GM18868 (cell line): ENCODE results near the gene SOX5.
"Not testable (repeated sequence)": the region's sequence is repeated elsewhere in the genome, so short reads cannot be mapped to it uniquely, and the experiment has no call there.

Experiments used
- ATAC-seq: cut with Tn5 transposase; IDR thresholded peaks from one replicate; pipeline ENCODE4 v1.9.1; 2021; ENCODE audit warnings: mild to moderate bottlenecking, moderate library complexity; ENCODE audit not compliant: unreplicated experiment

SOX5 gene

GRCh38 chr12:23851602-23852001 lies 97.9 kb downstream of the SOX5 start:
- ATAC-seq = no peak

- ATAC-seq = no peak
Observed at GRCh38 chr12:23847857-23848256, 101.6 kb downstream of the SOX5 start.

DNA sequence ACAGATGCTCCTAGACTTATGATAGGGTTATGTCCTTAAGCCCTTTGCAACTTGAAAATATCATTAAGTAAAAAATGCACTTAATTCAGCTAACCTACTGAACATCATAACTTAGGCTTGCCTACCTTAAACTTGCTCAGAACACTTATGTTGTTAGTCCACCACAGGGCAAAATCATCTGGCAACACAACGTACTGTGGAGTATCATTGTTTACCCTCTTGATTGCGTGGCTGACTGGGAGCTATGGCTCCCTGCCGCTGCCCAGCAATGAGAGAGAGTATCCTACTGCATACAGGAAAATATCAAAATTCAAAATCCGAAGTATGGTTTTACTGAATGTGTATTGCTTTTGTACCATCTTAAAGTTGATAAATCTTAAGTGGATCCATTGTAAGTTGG lies 105.5 kb downstream of the SOX5 start:
- no peak for ATAC-seq

GRCh38 chr12:23834076-23834475 lies 115.4 kb downstream of the SOX5 start:
- no peak for ATAC-seq

DNA sequence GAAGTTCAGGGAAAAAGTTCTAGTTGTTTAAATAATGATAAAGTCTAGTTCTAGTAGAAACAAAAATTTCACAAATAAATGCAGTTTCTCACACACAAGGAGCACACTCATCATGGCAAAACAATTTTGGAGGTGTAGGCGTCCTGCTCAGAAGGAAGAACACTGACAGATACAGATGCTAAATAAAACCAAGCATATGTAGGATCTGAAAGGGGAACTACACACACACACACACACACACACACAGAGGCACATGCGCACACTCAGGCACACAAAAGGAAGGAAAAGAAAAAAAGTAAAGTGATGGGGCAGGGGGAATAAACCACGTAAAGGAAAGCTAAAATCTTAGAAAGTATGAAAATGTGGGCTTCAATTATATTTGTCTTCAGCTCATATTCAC lies 117.7 kb downstream of the SOX5 start:
- ATAC-seq = no peak

GRCh38 chr12:23830210-23830609 lies 119.3 kb downstream of the SOX5 start:
- no peak for ATAC-seq

DNA sequence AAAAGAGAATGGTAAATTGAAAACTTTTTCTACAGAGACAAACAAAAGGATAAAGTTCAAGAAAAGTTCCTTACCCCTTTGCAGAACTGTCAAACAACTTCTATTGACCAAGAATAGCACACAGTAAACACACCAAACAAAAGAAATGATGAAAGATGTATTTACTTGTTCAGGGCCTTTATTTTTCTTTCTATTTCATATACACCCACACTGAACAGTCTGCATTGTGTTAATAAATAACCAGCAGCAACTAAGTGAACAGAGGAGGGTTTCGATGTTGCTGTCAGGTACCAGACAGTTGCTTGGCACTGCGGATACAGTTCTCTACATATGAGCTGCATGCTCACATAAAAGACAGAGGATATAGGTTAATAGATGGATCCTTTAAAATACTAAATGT lies 122.1 kb downstream of the SOX5 start:
- ATAC-seq = no peak

DNA sequence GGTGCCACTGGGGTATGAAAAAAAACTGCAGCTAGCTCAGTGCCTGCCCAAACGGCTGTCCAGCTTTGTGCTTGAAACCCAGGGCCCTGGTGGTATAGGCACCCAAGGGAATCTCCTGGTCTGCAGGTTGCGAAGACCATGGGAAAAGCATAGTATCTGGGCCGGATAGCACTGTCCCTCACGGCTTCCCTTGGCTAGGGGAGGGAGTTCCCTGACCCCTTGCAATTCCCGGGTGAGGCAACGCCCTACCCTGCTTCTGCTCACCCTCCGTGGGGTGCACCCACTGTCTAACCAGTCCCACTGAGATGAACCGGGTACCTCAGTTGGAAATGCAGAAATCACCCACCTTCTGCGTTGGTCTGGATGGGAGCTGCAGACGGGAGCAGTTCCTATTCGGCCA lies 124.3 kb downstream of the SOX5 start:
- ATAC-seq = not testable (repeated sequence)

GRCh38 chr12:23824358-23824757 lies 125.1 kb downstream of the SOX5 start:
- ATAC-seq = no peak

DNA sequence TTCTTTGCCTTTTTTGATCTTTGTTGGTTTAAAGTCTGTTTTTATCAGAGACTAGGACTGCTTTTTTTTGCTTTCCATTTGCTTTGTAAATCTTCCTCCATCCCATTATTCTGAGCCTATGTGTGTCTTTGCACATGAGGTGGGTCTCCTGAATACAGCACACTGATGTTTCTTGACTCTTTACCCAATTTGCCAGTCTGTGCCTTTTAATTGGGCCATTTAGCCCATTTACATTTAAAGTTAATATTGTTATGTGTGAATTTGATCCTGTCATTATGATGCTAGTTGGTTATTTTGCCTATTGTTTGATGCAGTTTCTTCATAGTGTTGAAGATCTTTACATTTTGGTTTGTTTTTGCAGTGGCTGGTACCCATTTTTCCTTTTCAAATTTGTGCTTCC lies 126.6 kb downstream of the SOX5 start:
- ATAC-seq = not testable (repeated sequence)

- ATAC-seq = no peak
Observed at GRCh38 chr12:23817345-23817744, 132.1 kb downstream of the SOX5 start.

- ATAC-seq = no peak
Observed at GRCh38 chr12:23816394-23816851, 133.0 kb downstream of the SOX5 start.

- no peak for ATAC-seq
Observed at GRCh38 chr12:23815810-23816209, 133.7 kb downstream of the SOX5 start.

GRCh38 chr12:23813206-23813605 lies 136.3 kb downstream of the SOX5 start:
- ATAC-seq = no peak

DNA sequence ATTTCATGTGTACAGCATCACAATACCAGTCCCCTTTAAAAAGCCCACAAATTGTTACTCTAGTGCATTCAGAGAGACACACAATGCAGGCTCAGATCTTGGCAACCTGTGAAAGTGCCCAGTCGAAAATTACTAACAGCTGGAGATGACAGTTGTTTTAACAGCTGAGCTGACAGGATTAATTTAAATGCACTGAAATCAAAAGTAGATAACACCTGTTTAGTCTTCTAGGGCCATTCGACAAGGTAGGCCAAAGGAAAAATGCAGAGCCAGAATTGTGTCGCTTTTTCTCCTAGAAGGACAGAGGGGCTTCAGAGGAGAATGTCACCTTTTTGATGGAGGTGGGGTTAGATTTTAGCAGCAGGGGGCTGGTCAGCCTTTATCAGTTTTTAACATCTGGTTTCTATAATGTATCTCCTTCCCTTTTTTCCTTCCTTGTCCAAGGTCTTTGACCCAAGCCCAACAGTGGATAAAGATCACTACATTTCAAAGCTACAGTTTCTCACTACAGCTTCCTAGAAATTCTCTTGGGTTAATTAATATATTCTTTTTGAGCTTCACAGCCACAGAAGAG lies 139.1 kb downstream of the SOX5 start:
- ATAC-seq = no peak

GRCh38 chr12:23803540-23803939 lies 145.9 kb downstream of the SOX5 start:
- ATAC-seq = no peak

DNA sequence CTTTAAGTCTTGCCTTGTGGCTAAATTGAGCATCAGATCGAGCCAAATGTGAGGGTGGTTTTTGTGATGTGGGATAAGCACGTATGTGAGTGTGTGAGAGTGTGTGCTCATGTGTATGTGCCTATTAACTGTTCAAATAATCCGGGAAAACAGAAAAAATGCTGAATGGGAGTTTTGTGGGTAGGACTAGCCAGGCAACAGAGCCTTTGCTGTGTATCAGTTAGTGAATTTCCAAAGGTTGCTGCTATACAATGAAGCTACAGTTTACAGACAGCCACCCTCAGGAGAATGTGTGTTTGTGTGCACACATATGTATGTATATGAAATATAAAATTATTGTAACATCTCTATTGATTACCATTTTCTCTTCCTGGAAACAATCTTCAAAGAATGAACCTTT lies 154.0 kb downstream of the SOX5 start:
- ATAC-seq = no peak

GRCh38 chr12:23781118-23781517 lies 168.4 kb downstream of the SOX5 start:
- no peak for ATAC-seq

DNA sequence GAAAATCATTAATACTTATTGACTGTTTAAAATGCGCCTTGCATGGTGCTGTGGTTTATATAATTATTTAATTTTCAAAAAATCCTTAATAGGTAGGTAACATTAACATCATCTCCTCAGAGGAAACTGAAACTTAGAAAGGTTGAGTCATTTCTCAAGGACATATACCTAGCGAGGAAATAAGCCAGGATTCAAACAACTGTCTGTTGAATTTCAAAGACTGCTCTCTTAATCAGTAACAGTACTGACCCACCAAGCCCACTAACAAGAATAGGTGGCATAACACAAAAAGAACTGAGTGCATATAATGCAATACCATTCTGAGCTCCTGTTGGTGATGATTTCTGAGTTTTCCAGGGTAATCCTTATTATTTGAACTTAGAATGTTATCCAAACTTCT lies 174.3 kb downstream of the SOX5 start:
- no peak for ATAC-seq

- no peak for ATAC-seq
Observed at GRCh38 chr12:23771240-23771949, 178.1 kb downstream of the SOX5 start.

DNA sequence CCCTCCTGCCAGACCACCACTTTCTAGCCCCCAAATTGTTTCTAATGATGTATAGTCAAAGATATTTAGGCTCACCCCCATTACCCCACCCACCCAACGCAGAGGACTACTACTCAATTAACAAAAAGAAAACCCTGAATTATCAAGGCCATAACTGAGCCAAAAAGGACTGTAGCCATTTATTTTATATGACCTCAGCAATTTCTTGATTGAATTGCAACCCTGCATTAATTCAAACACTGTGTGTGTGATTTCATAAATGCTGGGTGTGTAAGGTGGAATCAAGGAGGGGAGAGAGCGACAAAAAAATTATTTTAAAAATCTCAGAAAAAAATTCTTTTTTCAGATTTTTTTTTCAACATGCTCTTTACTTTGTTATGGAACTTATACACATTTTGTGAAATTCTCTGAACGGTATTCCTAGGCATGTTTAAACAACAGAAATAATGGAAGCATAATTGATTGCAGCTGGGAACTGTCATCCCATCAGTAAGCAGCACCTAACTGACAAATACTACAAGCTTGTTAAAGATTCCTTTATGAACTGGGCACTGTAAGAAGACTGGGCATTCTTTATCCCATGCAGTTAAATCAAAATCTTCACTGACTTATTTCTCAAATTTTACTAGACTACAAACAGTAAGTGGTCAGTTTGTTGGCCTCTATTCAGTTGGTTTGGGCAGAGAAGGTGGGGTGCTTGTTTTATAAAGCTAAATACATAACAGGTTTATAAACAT lies 179.1 kb downstream of the SOX5 start:
- no peak for ATAC-seq

GRCh38 chr12:23767834-23768233 lies 181.6 kb downstream of the SOX5 start:
- no peak for ATAC-seq
